Gastrocnemius medialis (tissue), 4 donors: ENCODE data around the gene IMPG1. TPM values are rescaled to one million over a fixed set of nuclear protein-coding genes. Genes with fewer than 3 reads are reported as not detected.
"Not testable (repeated sequence)": the region's sequence is repeated elsewhere in the genome, so short reads cannot be mapped to it uniquely, and the experiment has no call there.

Experiments used
- ATAC-seq, 2 donors: fragments of 150-250 bp; one replicate each; pipeline ENCODE4 v1.9.1; 2016
- DNase-seq, 2 donors: peaks; one replicate each; pipeline ENCODE4 v3.0.0-alpha.2; 2019
- H3K27ac ChIP-seq, 4 donors: fragments of 200-600 bp; sonication (generic); 1 replicate in 1 of 4; 2 replicates in 3 of 4; pipeline ENCODE4 v1.5.1; 2016 to 2018; ENCODE audit warnings: mild to moderate bottlenecking in 2 of 4, moderate library complexity in 1 of 4
- H3K27me3 ChIP-seq, 3 donors: fragments of 200-600 bp; sonication (generic) in 2 of 3; 1 replicate in 1 of 3; 2 replicates in 2 of 3; pipeline versions ENCODE4 v1.5.1 to v1.6.0; 2016 to 2019; ENCODE audit warnings: mild to moderate bottlenecking in 1 of 3, moderate library complexity in 1 of 3
- H3K36me3 ChIP-seq, 2 donors: fragments of 200-600 bp; sonication (generic) in 1 of 2; one replicate each; pipeline ENCODE4 v1.5.1; 2017 to 2018
- H3K4me1 ChIP-seq, 2 donors: fragments of 200-600 bp; sonication (generic) in 1 of 2; one replicate each; pipeline ENCODE4 v1.5.1; 2016 to 2017; ENCODE audit warnings: mild to moderate bottlenecking in 2 of 2
- H3K4me3 ChIP-seq, 4 donors: fragments of 200-600 bp; sonication (generic) in 3 of 4; 1 replicate in 1 of 4; 2 replicates in 3 of 4; pipeline ENCODE4 v1.5.1; 2016 to 2019; ENCODE audit warnings: mild to moderate bottlenecking in 2 of 4
- H3K9me3 ChIP-seq, 3 donors: fragments of 200-600 bp; sonication (generic) in 2 of 3; 1 replicate in 1 of 3; 2 replicates in 2 of 3; pipeline ENCODE4 v1.5.1; 2016 to 2019
- POLR2A ChIP-seq, 2 donors: fragments of 450-650 bp; IDR thresholded peaks; one replicate each; pipeline ENCODE4 v1.6.1; 2017; ENCODE audit warnings: antibody characterized with exemption in 2 of 2, mild to moderate bottlenecking in 2 of 2, moderate library complexity in 2 of 2
- in situ Hi-C, 4 donors: fragments of 200-750 bp; cut with MboI; loops; one replicate each; pipeline versions ENCODE4 v1.15.0 to v1.8.0; 2017; ENCODE audit warnings: low sequenced_read_pairs in 4 of 4
- intact Hi-C: fragments of 100-400 bp; cut with DNase I; formaldehyde crosslinking; loops from one replicate; pipeline ENCODE4 v1.15.1; 2023; ENCODE audit warnings: low total_unique reads
- total RNA-seq, 4 donors: library from RNA; depleted of rRNA; stranded (reverse); fragments of >200 nt; gene quantifications; one replicate each; pipeline versions ENCODE4 v1.1.0 to v1.2.3, GENCODE V29; 2016
- TF ChIP-seq, protein P1 (sequence below), 5 experiments: fragments of 450-650 bp in 3 of 5; fragments of 200-600 bp in 2 of 5; sonication (generic) in 2 of 5; IDR thresholded peaks in 4 of 5; conservative IDR thresholded peaks in 1 of 5; 1 replicate in 4 of 5; 2 replicates in 1 of 5; pipeline ENCODE4 v1.5.1; 2016 to 2019; ENCODE audit warnings: antibody characterized with exemption in 5 of 5, mild to moderate bottlenecking in 3 of 5, moderate library complexity in 3 of 5

Gene IMPG1
- total RNA-seq, 4 donors from 2014 or later: not detected

DNA sequence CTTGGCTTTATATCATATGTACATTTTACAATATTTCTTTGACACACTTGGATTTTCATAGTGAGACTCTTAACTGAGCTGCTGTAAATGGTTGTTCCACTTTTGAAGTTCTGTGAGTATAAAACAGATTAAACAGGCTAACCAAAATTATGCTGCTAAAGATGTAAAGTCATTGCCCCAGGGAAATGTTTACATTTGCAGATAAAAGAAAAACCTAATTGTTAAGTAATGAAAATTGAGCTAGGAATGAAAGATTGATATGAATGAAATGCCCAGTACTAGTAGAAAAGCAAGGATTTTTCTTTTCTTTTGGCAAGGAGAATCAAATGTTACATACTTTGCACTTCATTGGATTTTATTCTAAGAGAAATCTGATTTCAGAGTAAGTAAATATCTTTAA lies 159.4 kb downstream of the IMPG1 start:
- intact Hi-C loops: no loop called here
- H3K27ac ChIP-seq: no peak overlapping the region
- H3K4me1 ChIP-seq: no peaks in the 10 kb centered on the region
- DNase-seq (no peak), ATAC-seq (no peak)
- TF ChIP-seq, protein P1, sequence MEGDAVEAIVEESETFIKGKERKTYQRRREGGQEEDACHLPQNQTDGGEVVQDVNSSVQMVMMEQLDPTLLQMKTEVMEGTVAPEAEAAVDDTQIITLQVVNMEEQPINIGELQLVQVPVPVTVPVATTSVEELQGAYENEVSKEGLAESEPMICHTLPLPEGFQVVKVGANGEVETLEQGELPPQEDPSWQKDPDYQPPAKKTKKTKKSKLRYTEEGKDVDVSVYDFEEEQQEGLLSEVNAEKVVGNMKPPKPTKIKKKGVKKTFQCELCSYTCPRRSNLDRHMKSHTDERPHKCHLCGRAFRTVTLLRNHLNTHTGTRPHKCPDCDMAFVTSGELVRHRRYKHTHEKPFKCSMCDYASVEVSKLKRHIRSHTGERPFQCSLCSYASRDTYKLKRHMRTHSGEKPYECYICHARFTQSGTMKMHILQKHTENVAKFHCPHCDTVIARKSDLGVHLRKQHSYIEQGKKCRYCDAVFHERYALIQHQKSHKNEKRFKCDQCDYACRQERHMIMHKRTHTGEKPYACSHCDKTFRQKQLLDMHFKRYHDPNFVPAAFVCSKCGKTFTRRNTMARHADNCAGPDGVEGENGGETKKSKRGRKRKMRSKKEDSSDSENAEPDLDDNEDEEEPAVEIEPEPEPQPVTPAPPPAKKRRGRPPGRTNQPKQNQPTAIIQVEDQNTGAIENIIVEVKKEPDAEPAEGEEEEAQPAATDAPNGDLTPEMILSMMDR (IDR thresholded peaks at IDR 0.05 in 4 of 5, conservative IDR thresholded peaks at IDR 0.05 in 1 of 5): no peak
- TF ChIP-seq POLR2A (IDR thresholded peaks at IDR 0.05): no peak
- in situ Hi-C loops: no loop called here
- H3K9me3 ChIP-seq: no peaks in the 10 kb centered on the region
- H3K4me3 ChIP-seq: no peak overlapping the region
- peaks cover 0 to 13% of the 10 kb centered on the region in 2 donors for H3K36me3 ChIP-seq
- H3K27me3 ChIP-seq: no peaks in the 10 kb centered on the region

DNA sequence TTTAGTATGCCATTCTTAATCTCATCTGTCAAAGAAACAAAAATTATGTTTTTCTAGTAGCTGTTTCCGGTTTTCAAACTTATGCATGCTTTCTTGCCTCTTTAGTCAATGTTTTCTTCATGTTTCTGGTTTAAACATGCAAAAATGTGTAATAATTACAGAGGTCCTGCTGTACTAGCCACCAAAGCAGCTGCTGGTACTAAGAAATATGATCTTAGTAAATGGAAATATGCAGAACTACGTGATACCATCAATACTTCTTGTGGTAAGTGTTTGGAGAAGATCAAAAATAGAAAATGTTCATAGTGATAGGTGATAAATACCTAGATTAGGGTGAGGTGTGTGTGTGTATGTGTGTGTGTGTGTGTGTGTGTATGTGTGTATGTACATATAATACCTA lies 165.0 kb downstream of the IMPG1 start:
- H3K4me3 ChIP-seq: no peak overlapping the region
- H3K9me3 ChIP-seq: no peaks in the 10 kb centered on the region
- H3K4me1 ChIP-seq: no peaks in the 10 kb centered on the region
- H3K27ac ChIP-seq: no peak overlapping the region
- DNase-seq: no peak
- ATAC-seq: no peak
- intact Hi-C loops (no loop called here), in situ Hi-C loops (no loop called here)
- TF ChIP-seq POLR2A (IDR thresholded peaks at IDR 0.05): no peak
- TF ChIP-seq, protein P1 (IDR thresholded peaks at IDR 0.05 in 4 of 5, conservative IDR thresholded peaks at IDR 0.05 in 1 of 5): no peak
- H3K36me3 ChIP-seq: peaks cover 0 to 4% of the 10 kb centered on the region in 2 donors
- H3K27me3 ChIP-seq: no peaks in the 10 kb centered on the region

DNA sequence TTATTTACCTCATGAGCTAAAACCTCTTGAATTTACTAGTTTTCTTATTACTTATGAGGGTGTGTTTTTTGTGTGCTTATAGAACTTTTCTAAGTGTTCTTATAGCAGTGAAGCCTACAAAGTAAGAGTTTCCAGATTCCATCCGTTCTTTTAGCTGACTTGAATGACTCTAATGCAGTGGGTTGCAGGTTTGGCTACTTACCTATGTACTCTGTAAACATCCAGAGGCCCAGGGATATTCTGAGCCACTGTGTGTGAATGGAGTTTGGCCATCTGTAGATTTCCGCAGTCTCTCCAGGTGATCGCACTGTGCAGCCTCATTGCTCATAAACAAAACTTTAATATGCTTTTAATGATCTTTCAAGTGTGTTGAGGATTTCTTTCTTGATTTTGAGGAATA lies 165.6 kb downstream of the IMPG1 start:
- in situ Hi-C loops: no loop called here

DNA sequence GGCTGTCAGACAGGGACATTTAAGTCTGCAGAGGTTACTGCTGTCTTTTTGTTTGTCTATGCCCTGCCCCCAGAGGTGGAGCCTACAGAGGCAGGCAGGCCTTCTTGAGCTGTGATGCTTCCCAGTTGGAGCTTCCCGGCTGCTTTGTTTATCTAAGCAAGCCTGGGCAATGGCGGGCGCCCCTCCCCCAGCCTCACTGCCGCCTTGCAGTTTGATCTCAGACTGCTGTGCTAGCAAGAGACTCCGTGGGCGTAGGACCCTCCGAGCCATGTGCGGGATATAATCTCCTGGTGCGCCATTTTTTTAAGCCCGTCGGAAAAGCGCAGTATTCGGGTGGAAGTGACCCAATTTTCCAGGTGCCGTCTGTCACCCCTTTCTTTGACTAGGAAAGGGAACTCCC lies 167.3 kb downstream of the IMPG1 start:
- ATAC-seq, H3K4me1 ChIP-seq, H3K4me3 ChIP-seq, DNase-seq, H3K27me3 ChIP-seq, H3K36me3 ChIP-seq, in situ Hi-C loops, intact Hi-C loops, H3K27ac ChIP-seq, H3K9me3 ChIP-seq: not testable (repeated sequence)

More for the DNA sequence above, 165.6 kb downstream of the IMPG1 start:
- Histone ChIP-seq H3K4me3 (no peak overlapping the region), H3K9me3 (no peaks in the 10 kb centered on the region), H3K4me1 (no peaks in the 10 kb centered on the region), H3K27me3 (no peaks in the 10 kb centered on the region), H3K27ac (no peak overlapping the region), H3K36me3 (peaks cover 0 to 4% of the 10 kb centered on the region in 2 donors)
- TF ChIP-seq, protein P1 (IDR thresholded peaks at IDR 0.05 in 4 of 5, conservative IDR thresholded peaks at IDR 0.05 in 1 of 5): no peak
- TF ChIP-seq POLR2A (IDR thresholded peaks at IDR 0.05): no peak
- no peak for DNase-seq
- no peak for ATAC-seq
- intact Hi-C loops: no loop called here

DNA sequence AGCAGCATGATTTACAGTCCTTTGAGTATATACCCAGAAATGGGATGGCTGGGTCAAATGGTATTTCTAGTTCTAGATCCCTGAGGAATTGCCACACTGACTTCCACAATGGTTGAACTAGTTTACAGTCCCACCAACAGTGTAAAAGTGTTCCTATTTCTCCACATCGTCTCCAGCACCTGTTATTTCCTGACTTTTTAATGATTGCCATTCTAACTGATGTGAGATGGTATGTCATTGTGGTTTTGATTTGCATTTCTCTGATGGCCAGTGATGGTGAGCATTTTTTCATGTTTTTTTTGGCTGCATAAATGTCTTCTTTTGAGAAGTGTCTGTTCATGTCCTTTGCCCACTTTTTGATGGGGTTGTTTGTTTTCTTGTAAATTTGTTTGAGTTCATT lies 172.2 kb downstream of the IMPG1 start:
- intact Hi-C loops, DNase-seq: not testable (repeated sequence)

DNA sequence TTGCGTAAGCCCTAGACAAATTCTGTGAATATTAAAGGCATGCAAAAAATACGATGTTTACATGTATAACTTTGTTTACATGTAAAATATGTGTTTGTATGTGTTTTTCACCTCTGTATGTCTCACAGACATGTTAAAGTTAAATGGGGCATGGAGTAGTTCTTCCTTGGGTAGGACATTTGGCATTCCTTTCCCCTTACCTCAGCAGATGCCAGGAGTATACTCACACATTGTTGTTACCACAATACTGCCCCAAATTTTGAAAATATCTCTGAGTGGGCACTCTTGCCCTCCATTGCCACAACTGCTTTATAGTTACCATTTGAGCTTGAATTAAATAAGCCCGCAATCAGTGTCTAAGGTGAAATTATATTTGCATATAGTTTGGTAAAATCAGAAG lies 175.9 kb downstream of the IMPG1 start:
- no peaks in the 10 kb centered on the region for H3K27me3 ChIP-seq
- H3K36me3 ChIP-seq: no peaks in the 10 kb centered on the region
- intact Hi-C loops (no loop called here), in situ Hi-C loops (no loop called here)
- no peak overlapping the region for H3K27ac ChIP-seq
- H3K4me1 ChIP-seq: no peaks in the 10 kb centered on the region
- no peaks in the 10 kb centered on the region for H3K9me3 ChIP-seq
- DNase-seq (no peak), ATAC-seq (no peak)
- TF ChIP-seq, protein P1 (IDR thresholded peaks at IDR 0.05 in 4 of 5, conservative IDR thresholded peaks at IDR 0.05 in 1 of 5): no peak
- no peak for TF ChIP-seq POLR2A (IDR thresholded peaks at IDR 0.05)
- no peak overlapping the region for H3K4me3 ChIP-seq

More for the DNA sequence above, 172.2 kb downstream of the IMPG1 start:
- H3K4me1 ChIP-seq, H3K27me3 ChIP-seq, H3K4me3 ChIP-seq, in situ Hi-C loops, H3K36me3 ChIP-seq, ATAC-seq, H3K9me3 ChIP-seq, H3K27ac ChIP-seq: not testable (repeated sequence)
